Esophagus muscularis mucosa (tissue), 3 donors: ENCODE measurements around the gene LYVE1.

ENCODE experiments used
- CTCF ChIP-seq, 3 experiments: fragments of 200-600 bp in 2 of 3; fragments of 450-650 bp in 1 of 3; sonication (generic) in 2 of 3; IDR thresholded peaks; one replicate each; pipeline ENCODE4 v1.5.1; 2017 to 2019; ENCODE audit warnings: antibody characterized with exemption in 3 of 3, mild to moderate bottlenecking in 2 of 3, moderate library complexity in 1 of 3
- EP300 ChIP-seq: sonication (generic); formaldehyde crosslinking; IDR thresholded peaks from one replicate; pipeline ENCODE4 v1.6.1; 2017; ENCODE audit warnings: antibody characterized with exemption

GRCh38 chr11:10550503-10551289 lies 17.8 kb downstream of the LYVE1 start:
- TF ChIP-seq CTCF (IDR thresholded peaks at IDR 0.05) (no peak), EP300 (no peak)
